C4-2B (cell line): ENCODE results near the gene THBD.

ENCODE experiments used
- ZFX ChIP-seq: fragments of 450-650 bp; IDR thresholded peaks from 2 replicates; pipeline ENCODE4 v1.6.1; 2017
- TF ChIP-seq, protein P1 (sequence below): fragments of 450-650 bp; conservative IDR thresholded peaks from 2 replicates; pipeline ENCODE4 v1.5.1; 2017; ENCODE audit warnings: mild to moderate bottlenecking

DNA sequence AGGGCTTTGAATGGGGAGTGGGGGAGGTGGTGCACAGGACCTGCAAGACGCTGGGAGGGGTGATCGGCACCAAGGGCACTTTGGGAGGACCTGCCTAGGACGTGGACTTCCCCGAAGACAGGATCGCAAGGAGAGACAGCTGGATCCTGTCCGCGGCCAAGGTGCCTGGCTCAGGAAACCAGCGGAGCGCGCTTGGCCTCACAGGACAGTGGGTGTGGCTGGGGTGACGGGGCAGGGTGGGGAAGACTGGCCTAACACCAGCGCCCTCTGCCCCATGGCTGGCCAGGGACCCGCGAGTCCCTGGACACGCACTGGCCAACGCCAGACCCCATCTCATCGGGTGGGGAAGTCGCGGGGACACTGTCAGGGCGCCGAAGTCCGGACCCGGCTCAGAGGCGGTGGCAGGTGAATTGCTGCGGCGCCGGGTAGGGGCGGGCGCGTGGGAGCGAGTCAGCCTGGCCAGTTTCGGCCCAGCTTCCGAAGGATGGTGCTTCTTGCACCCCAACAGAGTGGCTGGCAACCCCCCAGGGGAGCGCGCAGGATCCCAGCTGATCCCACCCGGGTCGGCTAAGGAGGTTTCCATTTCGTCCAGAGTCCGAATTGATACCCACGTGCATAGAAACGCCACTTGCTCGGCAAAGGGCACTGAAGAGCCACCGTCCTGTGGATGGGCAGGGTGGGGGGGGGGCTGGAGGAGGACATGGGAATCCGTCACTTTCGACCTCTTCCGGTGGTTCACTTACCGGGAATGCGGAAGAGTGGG, 785 bp upstream of the THBD start:
- TF ChIP-seq, protein P1, sequence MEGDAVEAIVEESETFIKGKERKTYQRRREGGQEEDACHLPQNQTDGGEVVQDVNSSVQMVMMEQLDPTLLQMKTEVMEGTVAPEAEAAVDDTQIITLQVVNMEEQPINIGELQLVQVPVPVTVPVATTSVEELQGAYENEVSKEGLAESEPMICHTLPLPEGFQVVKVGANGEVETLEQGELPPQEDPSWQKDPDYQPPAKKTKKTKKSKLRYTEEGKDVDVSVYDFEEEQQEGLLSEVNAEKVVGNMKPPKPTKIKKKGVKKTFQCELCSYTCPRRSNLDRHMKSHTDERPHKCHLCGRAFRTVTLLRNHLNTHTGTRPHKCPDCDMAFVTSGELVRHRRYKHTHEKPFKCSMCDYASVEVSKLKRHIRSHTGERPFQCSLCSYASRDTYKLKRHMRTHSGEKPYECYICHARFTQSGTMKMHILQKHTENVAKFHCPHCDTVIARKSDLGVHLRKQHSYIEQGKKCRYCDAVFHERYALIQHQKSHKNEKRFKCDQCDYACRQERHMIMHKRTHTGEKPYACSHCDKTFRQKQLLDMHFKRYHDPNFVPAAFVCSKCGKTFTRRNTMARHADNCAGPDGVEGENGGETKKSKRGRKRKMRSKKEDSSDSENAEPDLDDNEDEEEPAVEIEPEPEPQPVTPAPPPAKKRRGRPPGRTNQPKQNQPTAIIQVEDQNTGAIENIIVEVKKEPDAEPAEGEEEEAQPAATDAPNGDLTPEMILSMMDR, result no peak
- no peak for TF ChIP-seq ZFX
